H1 (cell line): ENCODE measurements around the gene ACSF3. TPM values are rescaled to one million over a fixed set of nuclear protein-coding genes. Genes with fewer than 3 reads are reported as not detected.

ENCODE experiments used
- CBX5 ChIP-seq: fragments of 300-800, 300-1000 bp; sonication (generic); IDR thresholded peaks from 2 replicates; pipeline ENCODE4 v1.7.1; 2016; ENCODE audit warnings: antibody characterized with exemption, low read length, low read depth
- EP300 ChIP-seq, 2 experiments: IDR thresholded peaks; 1 replicate in 1 of 2; 2 replicates in 1 of 2; pipeline ENCODE4 v1.6.1; 2011 to 2012; ENCODE audit warnings: low read depth in 2 of 2, low read length in 2 of 2, mild to moderate bottlenecking in 2 of 2, borderline replicate concordance in 1 of 2, inconsistent platforms in 1 of 2, moderate library complexity in 1 of 2
- FOSL1 ChIP-seq: IDR thresholded peaks from 2 replicates; pipeline ENCODE4 v1.6.1; 2011; ENCODE audit warnings: mild to moderate bottlenecking, low read depth, low read length, moderate library complexity; ENCODE audit not compliant: insufficient read depth
- POLR2A ChIP-seq, 2 experiments: IDR thresholded peaks; 1 replicate in 1 of 2; 2 replicates in 1 of 2; pipeline ENCODE4 v1.6.1; 2011; ENCODE audit warnings: low read depth in 2 of 2, low read length in 2 of 2, mild to moderate bottlenecking in 2 of 2; ENCODE audit errors: control extremely low read depth in 1 of 2
- SIX5 ChIP-seq: IDR thresholded peaks from 2 replicates; pipeline ENCODE4 v1.6.1; 2011; ENCODE audit warnings: mild to moderate bottlenecking, low read depth, low read length
- SUZ12 ChIP-seq: fragments of 200-600 bp; sonication (generic); IDR thresholded peaks from 2 replicates; pipeline ENCODE4 v1.6.1; 2012; ENCODE audit warnings: mild to moderate bottlenecking, inconsistent platforms, low read length, moderate library complexity, mixed read lengths
- polyA plus RNA-seq, 7 experiments: library from polyadenylated mRNA; depleted of rRNA in 3 of 7; stranded (reverse) in 5 of 7; unstranded in 2 of 7; fragments of >200 nt in 5 of 7; fragments of 200-250 nt in 2 of 7; gene quantifications; 1 replicate in 5 of 7; 2 replicates in 1 of 7; 4 replicates in 1 of 7; pipeline versions ENCODE4 v1.2.1 to v1.2.3, GENCODE V29; 2011 to 2013; ENCODE audit warnings: missing spikeins in 2 of 7, mixed read lengths in 2 of 7
- total RNA-seq: library from RNA; stranded (reverse); fragmentation: NEBNext Ultra II Directional; extraction: Animal tissue kit (Norgen Biotek cat#: 25700); gene quantifications from 2 replicates; pipeline ENCODE4 v1.2.1, GENCODE V29; 2021

The ACSF3 gene
- total and polyA plus RNA-seq, 2 of the 8 experiments (the other 6 are each of a cell fraction or from before 2014, with no cell fraction given), result 15.6 to 22.9 TPM

DNA sequence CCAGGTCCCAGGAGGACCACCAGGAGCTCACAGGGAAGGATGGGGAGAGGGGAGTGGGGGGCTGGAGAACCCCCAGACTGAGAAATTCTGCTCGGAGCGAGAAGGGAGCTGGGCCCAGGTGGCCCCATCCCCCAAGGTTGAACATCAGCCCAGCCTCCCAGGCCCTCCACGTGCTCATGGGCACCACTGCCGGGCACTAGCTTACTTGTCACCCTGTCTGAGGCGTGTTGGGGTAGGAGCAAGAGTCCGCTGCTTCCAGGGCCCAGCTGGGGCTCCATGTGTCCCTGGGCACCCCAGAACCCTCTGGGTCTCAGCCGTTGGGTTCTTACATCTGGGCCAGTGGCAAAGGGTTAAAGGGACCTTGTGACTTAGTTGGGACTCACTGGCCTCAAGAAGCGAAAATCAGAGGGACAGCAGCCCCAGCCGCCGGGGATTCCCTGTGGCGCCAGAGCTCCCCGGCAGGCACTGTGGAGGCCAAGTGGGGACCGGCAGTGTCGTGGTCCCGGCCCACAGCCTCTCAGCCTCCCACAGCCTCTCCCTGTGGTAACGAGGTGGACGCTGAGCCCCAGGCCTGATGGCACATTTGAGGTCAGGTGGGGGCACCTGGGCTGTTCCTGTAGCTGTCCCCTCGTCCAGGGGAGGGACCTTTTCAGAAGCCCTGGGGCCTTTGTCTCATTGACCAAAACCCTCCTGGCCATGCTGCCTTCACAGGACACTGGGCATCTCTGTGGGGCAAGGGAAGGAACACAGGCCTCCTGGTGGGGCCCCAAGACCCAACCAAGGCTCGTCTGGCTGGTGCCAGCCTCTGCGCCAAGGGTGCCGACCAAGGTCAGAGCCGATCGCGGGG, 44.2 kb downstream of the ACSF3 start (continued):
- TF ChIP-seq SIX5 (no peak), EP300 (IDR thresholded peaks at IDR 0.05; ENCODE audit: borderline replicate concordance in 1 of 2, low read depth in 2 of 2, low read length in 2 of 2) (no peak), SUZ12 (no peak), FOSL1 (no peak), CBX5 (no peak), POLR2A (IDR thresholded peaks at IDR 0.05; ENCODE audit: control extremely low read depth in 1 of 2, low read depth in 2 of 2, low read length in 2 of 2) (no peak)
- TF ChIP-seq, all 59 proteins: peak for 0
